NB4 (cell line): Measurements from ENCODE around the gene MPZL1.

Experiments
- CTCF ChIP-seq: IDR thresholded peaks from one replicate; pipeline ENCODE4 v1.5.1; 2012; ENCODE audit warnings: low read depth, low read length
- POLR2A ChIP-seq: IDR thresholded peaks from 2 replicates; pipeline ENCODE4 v1.6.1; 2011; ENCODE audit warnings: mild to moderate bottlenecking; ENCODE audit not compliant: insufficient read length; ENCODE audit errors: extremely low read depth

DNA sequence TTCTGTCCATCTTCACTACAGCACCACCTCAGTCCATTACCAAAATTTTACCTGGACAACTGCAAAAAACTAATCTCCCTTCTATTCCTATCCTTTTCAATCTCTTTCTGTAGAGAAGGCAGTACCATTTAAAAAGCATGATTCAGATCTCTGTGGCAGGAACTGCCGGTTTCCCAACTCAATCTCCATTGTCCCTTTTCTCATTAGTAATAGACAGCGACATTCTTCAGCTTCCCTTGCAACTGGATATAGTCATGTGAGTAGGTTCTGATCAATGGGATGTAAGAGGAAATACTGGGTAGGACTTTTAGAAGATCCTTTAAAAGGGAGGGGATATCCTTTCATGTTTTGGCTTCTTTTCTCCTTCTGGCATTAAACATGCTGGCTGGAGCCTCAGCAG is 117.2 kb downstream of the MPZL1 start:
- TF ChIP-seq CTCF: no peak
- no peak for TF ChIP-seq POLR2A
